AG10803 (cell line): ENCODE data around the gene LRFN4.

Source experiments
- DNase-seq: peaks from one replicate; pipeline ENCODE4 v3.0.0; 2010; ENCODE audit warnings: low read depth
- H3K4me3 ChIP-seq: 2 replicates; pipeline ENCODE4 v1.5.1; 2011; ENCODE audit warnings: mild to moderate bottlenecking, low read length, control low read depth
- TF ChIP-seq, protein P1 (sequence below): conservative IDR thresholded peaks from 2 replicates; pipeline ENCODE4 v1.5.1; 2011; ENCODE audit warnings: mild to moderate bottlenecking, low read length, control low read depth, inconsistent platforms

Gene LRFN4

DNA sequence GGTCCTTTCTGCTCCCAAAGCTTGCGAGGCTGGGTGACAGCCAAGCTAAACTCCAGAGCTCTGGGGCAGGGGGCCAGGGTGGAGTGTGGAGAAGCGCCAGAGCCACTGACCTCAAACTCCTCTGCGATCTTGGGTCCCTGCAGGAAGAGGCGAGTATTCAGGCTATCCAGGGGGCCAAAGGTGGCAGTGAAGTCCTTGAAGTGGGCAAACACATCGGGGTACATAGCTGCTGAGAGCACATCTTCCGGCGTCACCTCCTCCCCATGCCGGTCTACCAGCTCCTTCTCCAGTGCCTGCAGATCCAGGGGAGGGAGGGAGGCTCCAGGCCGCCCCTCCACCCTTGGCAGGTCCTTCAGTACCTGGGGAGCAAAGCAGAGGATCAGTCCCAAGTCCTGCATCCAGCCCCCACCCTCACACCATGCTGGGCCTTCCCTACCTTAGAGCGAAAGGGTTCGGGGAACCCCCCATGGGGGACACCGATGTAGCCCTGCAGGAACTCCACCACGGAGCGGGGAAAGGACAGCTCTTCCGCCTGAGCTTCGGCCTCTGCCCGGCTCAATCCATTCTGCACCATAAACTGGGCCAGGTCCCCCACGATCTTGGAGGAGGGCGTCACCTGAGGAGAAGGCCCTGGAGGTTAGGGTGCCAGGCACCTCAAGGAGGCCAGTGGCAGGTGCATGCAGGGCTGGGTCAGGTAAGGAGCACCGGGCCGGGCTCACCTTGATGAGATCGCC is 7.2 kb upstream of the LRFN4 start:
- H3K4me3 ChIP-seq: no peak overlapping the region
- no peak for DNase-seq
- TF ChIP-seq, protein P1, sequence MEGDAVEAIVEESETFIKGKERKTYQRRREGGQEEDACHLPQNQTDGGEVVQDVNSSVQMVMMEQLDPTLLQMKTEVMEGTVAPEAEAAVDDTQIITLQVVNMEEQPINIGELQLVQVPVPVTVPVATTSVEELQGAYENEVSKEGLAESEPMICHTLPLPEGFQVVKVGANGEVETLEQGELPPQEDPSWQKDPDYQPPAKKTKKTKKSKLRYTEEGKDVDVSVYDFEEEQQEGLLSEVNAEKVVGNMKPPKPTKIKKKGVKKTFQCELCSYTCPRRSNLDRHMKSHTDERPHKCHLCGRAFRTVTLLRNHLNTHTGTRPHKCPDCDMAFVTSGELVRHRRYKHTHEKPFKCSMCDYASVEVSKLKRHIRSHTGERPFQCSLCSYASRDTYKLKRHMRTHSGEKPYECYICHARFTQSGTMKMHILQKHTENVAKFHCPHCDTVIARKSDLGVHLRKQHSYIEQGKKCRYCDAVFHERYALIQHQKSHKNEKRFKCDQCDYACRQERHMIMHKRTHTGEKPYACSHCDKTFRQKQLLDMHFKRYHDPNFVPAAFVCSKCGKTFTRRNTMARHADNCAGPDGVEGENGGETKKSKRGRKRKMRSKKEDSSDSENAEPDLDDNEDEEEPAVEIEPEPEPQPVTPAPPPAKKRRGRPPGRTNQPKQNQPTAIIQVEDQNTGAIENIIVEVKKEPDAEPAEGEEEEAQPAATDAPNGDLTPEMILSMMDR: no peak

DNA sequence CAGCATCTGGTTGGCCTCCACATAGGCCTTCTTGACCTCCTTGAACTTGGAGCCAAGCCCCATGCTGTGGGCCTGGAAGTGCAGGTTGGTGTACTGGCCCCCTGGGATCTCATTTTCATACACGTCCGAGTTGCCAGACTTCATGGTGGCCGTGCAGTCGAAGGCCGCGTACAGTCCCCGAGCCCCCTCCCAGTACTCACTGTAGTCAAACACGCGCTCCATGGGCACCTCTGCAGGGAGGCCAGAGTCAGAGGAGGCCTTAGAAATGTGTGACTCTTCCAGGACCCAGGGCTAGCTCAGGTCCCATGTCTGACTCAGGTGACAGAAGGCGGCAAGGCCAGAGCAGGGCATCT is 6.7 kb upstream of the LRFN4 start:
- DNase-seq: no peak
- no peak overlapping the region for H3K4me3 ChIP-seq
- TF ChIP-seq, protein P1: no peak

DNA sequence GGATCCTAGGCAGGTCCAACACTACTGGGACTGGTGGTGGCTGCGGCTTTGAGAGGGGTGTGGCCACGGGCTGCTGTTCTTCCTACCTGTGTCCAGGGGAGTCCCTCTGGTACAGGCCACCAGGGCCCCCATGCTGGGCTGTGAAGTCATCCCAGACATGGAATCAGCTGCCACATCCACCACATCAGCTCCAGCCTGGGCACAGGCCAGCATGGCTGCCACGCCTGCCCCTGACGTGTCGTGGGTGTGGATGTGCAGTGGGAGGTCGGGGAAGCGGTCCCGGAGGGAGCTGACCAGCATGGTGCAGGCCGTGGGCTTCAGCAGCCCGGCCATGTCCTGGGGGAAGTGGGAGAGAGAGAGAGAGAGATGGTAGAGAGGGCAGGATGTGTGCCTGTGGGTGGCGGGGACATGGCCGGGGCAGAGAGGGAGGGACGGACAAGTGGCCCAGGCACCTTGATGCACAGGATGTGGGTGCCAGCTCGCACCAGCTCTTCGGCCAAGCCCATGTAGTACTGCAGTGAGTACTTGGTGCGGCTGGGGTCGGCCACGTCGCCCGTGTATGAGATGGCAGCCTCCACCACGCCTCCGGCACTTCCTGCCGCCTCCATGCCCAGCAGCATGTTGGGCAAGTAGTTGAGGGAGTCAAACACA is 6.2 kb upstream of the LRFN4 start:
- no peak overlapping the region for H3K4me3 ChIP-seq
- TF ChIP-seq, protein P1: no peak
- DNase-seq: no peak

DNA sequence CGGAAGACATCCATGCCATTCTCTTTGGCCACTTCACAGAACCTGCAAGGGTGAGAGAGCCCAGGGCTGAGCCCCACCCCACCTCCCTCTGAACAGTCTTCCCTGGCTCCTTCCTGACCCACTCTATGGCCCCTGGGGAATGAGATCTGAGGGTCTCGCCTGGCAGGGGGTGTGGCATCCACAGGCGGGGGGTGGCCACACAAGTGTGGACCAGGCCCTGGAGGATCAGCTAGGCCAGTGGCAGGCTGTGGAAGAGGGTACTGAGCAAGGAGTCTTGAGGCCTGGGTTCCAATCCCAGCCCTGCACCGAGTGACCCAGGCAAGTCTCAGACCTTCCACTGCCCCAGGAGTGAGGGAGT is 5.6 kb upstream of the LRFN4 start:
- no peak overlapping the region for H3K4me3 ChIP-seq
- DNase-seq: no peak
- TF ChIP-seq, protein P1: no peak

DNA sequence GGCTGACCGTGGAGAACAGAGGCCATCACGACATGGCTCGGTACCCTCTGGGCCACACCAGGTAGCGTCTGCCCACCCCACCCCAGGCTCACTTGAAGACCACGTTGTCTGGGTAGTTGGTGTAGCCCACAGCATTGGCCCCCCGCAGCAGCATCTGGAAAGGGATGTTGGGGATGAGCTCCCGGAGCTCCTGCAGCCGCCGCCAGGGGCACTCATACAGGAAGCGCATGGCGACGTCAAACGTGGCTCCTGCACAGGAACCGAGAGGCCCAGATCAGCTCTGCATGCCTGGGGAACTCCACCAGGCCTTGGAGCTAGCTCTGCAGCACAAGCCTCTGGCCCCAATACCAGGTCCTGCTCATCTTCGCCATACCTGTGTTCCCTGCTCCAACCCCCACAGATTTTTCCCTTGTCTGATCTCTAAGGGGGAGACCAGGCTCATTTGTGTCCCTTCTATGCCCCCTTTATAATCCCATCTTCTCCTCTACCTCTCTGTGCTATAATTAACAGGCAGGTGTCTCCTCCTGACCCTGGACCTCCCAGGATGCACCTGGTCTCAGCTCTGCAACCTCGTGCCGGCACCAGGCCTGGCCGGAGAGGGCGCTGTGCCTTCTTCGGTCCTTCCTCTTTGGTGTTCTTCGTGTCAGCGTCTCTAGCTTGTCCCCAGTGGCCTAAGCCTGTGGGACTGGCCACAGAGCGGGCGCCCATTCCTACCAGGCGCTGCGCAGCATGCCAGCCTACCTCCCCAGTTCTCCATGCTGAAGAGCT is 5.0 kb upstream of the LRFN4 start:
- DNase-seq: no peak
- TF ChIP-seq, protein P1: no peak
- no peak overlapping the region for H3K4me3 ChIP-seq

DNA sequence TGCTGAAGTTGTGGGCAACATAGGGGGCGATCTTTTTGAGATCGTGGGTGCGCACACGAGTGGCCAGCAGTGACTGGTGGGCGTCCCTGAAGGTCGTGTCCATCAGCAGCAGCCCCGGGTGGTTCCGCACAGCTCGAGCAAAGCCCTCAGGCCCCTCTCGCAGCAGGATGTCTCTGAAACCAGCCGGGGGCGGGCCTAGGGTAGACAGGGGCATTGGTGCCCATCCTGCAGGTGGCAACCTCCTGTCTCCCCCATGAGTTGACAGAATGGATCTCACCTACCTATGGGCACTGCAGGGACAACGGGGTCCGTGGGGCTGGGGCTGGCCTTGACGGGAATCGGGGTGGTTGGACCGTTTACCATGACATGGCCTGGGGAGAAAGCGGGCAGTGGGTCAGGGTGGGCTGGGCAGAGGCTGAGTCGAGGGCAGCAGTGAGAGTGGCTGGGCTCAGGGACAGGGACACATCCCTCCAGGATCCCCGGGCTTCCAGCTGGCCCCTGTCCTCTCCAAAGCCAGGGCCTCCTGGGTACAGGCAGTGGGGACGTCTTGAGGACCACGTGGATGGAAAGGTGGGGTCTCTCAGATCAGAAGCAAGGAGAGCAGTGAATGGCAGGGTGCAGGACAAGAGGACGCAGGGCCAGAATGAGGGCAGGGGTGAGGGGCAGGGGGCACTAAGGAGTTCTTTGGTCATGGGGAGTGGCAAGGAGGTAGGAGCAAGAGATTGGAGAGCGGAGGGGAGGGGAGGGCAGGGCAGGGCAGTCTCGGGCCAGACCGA is 4.2 kb upstream of the LRFN4 start:
- DNase-seq: no peak
- H3K4me3 ChIP-seq: no peak overlapping the region
- TF ChIP-seq, protein P1: no peak
